GM23338 (cell line): ENCODE data around the gene ATP8A1.

ENCODE experiments used
- CREB1 ChIP-seq: fragments of 250-450 bp; sonication (Bioruptor Pico); IDR thresholded peaks from 2 replicates; pipeline ENCODE4 v1.5.0; 2020; ENCODE audit warnings: low read depth, mild to moderate bottlenecking, moderate library complexity
- STAT1 ChIP-seq: IDR thresholded peaks from one replicate; pipeline ENCODE4 v1.6.1; 2016; ENCODE audit warnings: antibody characterized with exemption; ENCODE audit not compliant: unreplicated experiment

- TF ChIP-seq STAT1: no peak
- no peak for TF ChIP-seq CREB1 (CRISPR knock-in tag)
Measured at GRCh38 chr4:42626629-42627146, 30.2 kb downstream of the ATP8A1 start.
